ENCODE data around the gene DGKB.

DNA sequence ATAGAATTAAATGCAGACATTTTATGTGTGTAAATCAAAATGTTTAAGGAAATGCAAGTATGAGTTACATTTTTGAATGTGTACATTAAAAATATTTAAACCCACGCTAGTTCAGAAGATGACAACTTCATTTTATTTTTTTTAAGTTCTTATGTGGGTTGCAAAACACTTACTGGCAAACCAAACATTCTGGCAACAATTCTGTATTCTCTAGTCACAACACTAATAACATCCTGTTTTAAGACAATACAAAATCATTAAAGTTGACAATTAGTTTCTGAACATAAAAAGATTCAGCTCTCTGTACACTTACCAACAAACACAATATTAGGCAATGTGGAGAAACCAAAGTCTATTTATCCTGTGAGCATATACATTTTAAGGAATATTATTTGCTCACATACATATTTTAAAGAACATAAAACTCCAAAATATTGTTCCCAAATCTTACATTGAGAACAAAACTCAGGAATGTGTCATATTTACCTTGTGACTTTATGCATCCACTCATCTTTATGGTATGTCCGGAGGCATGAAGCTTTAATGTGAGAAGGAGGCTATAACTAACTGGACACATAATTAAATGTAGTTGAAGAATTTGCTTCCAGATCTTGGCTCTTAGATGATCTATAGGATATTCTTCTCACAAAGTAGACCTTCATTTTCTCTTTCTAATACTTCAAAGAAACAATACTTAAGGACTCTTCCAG is 134.7 kb downstream of the DGKB start:
- TF ChIP-seq CTCF (IDR thresholded peaks at IDR 0.05) (no peak), EP300 (IDR thresholded peaks at IDR 0.05) (no peak), ESRRA (IDR thresholded peaks at IDR 0.05; ENCODE audit: borderline replicate concordance, low read length) (no peak), CHD4 (IDR thresholded peaks at IDR 0.05; ENCODE audit: borderline replicate concordance) (no peak), RCOR1 (IDR thresholded peaks at IDR 0.05; ENCODE audit: low read depth, low read length) (no peak), NPAS2 (CRISPR knock-in tag; IDR thresholded peaks at IDR 0.05; ENCODE audit: borderline replicate concordance) (no peak), RAD21 (conservative IDR thresholded peaks at IDR 0.05 in 1 of 2, IDR thresholded peaks at IDR 0.05 in 1 of 2) (no peak), CEBPB (IDR thresholded peaks at IDR 0.05) (no peak), POLR2A (IDR thresholded peaks at IDR 0.05; ENCODE audit: low read length) (no peak), KDM1A (IDR thresholded peaks at IDR 0.05; ENCODE audit: low read depth) (no peak), FOSL2 (IDR thresholded peaks at IDR 0.05) (no peak), FOSL2 (CRISPR knock-in tag; IDR thresholded peaks at IDR 0.05) (no peak)
- TF ChIP-seq, protein P1, sequence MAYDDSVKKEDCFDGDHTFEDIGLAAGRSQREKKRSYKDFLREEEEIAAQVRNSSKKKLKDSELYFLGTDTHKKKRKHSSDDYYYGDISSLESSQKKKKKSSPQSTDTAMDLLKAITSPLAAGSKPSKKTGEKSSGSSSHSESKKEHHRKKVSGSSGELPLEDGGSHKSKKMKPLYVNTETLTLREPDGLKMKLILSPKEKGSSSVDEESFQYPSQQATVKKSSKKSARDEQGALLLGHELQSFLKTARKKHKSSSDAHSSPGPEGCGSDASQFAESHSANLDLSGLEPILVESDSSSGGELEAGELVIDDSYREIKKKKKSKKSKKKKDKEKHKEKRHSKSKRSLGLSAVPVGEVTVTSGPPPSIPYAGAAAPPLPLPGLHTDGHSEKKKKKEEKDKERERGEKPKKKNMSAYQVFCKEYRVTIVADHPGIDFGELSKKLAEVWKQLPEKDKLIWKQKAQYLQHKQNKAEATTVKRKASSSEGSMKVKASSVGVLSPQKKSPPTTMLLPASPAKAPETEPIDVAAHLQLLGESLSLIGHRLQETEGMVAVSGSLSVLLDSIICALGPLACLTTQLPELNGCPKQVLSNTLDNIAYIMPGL (CRISPR knock-in tag; IDR thresholded peaks at IDR 0.05; ENCODE audit: borderline replicate concordance): no peak

All from A549 (cell line).